Vagina (tissue), 2 donors: ENCODE results near the gene MARK1. TPM values are rescaled to one million over a fixed set of nuclear protein-coding genes. Genes with fewer than 3 reads are reported as not detected.

Source experiments
- DNase-seq, 2 donors: peaks; one replicate each; pipeline ENCODE4 v3.0.0-alpha.2; 2017; ENCODE audit errors: extremely low spot score in 2 of 2
- H3K27ac ChIP-seq: fragments of 200-600 bp; sonication (generic); one replicate; pipeline ENCODE4 v1.5.1; 2019
- H3K27me3 ChIP-seq: fragments of 200-600 bp; sonication (generic); one replicate; pipeline ENCODE4 v1.5.1; 2019
- H3K36me3 ChIP-seq, 2 donors: fragments of 200-600 bp; sonication (generic); one replicate each; pipeline ENCODE4 v1.5.1; 2017 to 2019
- H3K4me1 ChIP-seq: fragments of 200-600 bp; sonication (generic); one replicate; pipeline ENCODE4 v1.5.1; 2019
- H3K4me3 ChIP-seq, 2 donors: fragments of 200-600 bp; sonication (generic); 1 replicate in 1 of 2; 2 replicates in 1 of 2; pipeline ENCODE4 v1.5.1; 2016 to 2019
- H3K9me3 ChIP-seq: fragments of 200-600 bp; sonication (generic); one replicate; pipeline ENCODE4 v1.5.1; 2019
- CTCF ChIP-seq, 3 experiments: fragments of 450-650 bp in 2 of 3; fragments of 200-600 bp in 1 of 3; sonication (generic) in 1 of 3; IDR thresholded peaks; one replicate each; pipeline ENCODE4 v1.5.1; 2017 to 2019; ENCODE audit warnings: antibody characterized with exemption in 3 of 3, mild to moderate bottlenecking in 2 of 3, moderate library complexity in 2 of 3
- POLR2A ChIP-seq, 2 donors: fragments of 450-650 bp; IDR thresholded peaks; one replicate each; pipeline ENCODE4 v1.6.1; 2017; ENCODE audit warnings: antibody characterized with exemption in 2 of 2, mild to moderate bottlenecking in 2 of 2, moderate library complexity in 2 of 2
- POLR2AphosphoS5 ChIP-seq, 2 donors: sonication (generic); formaldehyde crosslinking; IDR thresholded peaks; one replicate each; pipeline ENCODE4 v1.9.0; 2017; ENCODE audit warnings: antibody characterized with exemption in 2 of 2, mild to moderate bottlenecking in 2 of 2, low read depth in 1 of 2; ENCODE audit not compliant: insufficient read depth in 1 of 2
- intact Hi-C: fragments of 100-400 bp; cut with DNase I; formaldehyde crosslinking; loops from one replicate; pipeline ENCODE4 v1.15.1; 2023
- total RNA-seq: library from RNA; depleted of rRNA; stranded (reverse); fragments of >200 nt; gene quantifications from one replicate; pipeline ENCODE4 v1.2.3, GENCODE V29; 2016

MARK1 gene
- total RNA-seq, 1 donor from 2014 or later, result 13.0 TPM

- TF ChIP-seq POLR2AphosphoS5 (IDR thresholded peaks at IDR 0.05; ENCODE audit: insufficient read depth in 1 of 2, low read depth in 1 of 2) (no peak), CTCF (IDR thresholded peaks at IDR 0.05) (no peak), POLR2A (IDR thresholded peaks at IDR 0.05) (no peak)
- intact Hi-C loops, result no loop called here
- Histone ChIP-seq H3K36me3 (no peaks in the 10 kb centered on the region), H3K27me3 (no peaks in the 10 kb centered on the region), H3K4me3 (no peak overlapping the region), H3K9me3 (no peaks in the 10 kb centered on the region), H3K4me1 (no peaks in the 10 kb centered on the region), H3K27ac (no peak overlapping the region)
- DNase-seq, result no peak
These were observed 23.6 kb upstream of the MARK1 start for GRCh38 chr1:220504329-220504728.

DNA sequence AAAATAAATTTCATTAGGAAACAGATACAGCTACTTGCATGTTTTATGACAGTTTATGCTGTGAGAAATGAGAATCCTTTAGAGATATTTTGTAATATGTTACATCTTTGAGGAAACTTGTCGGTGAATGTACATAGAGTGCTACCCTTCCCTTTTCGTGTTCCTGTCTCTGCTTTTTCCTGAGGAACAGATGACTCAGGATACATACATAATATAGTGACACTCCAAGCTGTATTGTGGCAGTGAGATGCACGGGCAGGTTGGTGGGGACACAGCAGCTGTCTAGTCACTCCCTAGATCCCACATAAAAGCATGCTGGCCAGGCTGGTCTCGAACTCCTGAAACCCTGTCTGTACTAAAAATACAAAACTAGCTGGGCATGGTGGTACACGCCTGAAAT, 20.9 kb upstream of the MARK1 start:
- Histone ChIP-seq H3K36me3 (no peaks in the 10 kb centered on the region), H3K9me3 (no peaks in the 10 kb centered on the region), H3K27ac (no peak overlapping the region), H3K4me3 (no peak overlapping the region), H3K27me3 (no peaks in the 10 kb centered on the region), H3K4me1 (no peaks in the 10 kb centered on the region)
- intact Hi-C loops, result no loop called here
- DNase-seq, result no peak
- TF ChIP-seq CTCF (IDR thresholded peaks at IDR 0.05) (no peak), POLR2A (IDR thresholded peaks at IDR 0.05) (no peak), POLR2AphosphoS5 (IDR thresholded peaks at IDR 0.05; ENCODE audit: insufficient read depth in 1 of 2, low read depth in 1 of 2) (no peak)

DNA sequence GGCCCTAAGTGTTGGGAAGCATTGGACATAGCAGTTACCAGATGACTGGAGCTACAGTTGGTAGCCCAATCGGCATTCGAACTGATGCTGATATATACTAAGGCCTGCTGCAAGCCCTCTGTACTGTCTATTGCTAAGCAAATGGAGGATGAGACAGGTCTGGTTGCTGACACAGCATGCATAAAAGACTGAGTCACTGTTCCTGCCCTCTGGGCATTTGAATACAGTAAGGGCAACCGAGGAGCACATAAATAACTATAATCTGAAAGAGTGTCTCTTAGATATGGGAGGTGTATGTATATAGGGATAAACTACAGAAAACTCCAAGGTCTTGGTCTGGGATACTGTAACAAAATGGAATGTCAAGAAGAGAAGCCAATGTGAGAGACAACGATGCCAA, 16.8 kb upstream of the MARK1 start:
- Histone ChIP-seq H3K36me3 (no peaks in the 10 kb centered on the region), H3K4me1 (no peaks in the 10 kb centered on the region), H3K4me3 (no peak overlapping the region), H3K9me3 (no peaks in the 10 kb centered on the region), H3K27me3 (no peaks in the 10 kb centered on the region), H3K27ac (no peak overlapping the region)
- DNase-seq, result no peak
- intact Hi-C loops, result no loop called here
- TF ChIP-seq POLR2AphosphoS5 (IDR thresholded peaks at IDR 0.05; ENCODE audit: insufficient read depth in 1 of 2, low read depth in 1 of 2), result no peak
- TF ChIP-seq POLR2A (IDR thresholded peaks at IDR 0.05), result no peak
- no peak for TF ChIP-seq CTCF (IDR thresholded peaks at IDR 0.05)

- Histone ChIP-seq H3K27ac (no peak overlapping the region), H3K4me1 (no peaks in the 10 kb centered on the region), H3K36me3 (no peaks in the 10 kb centered on the region), H3K27me3 (no peaks in the 10 kb centered on the region), H3K4me3 (no peak overlapping the region), H3K9me3 (no peaks in the 10 kb centered on the region)
- intact Hi-C loops, result no loop called here
- TF ChIP-seq POLR2AphosphoS5 (IDR thresholded peaks at IDR 0.05; ENCODE audit: insufficient read depth in 1 of 2, low read depth in 1 of 2) (no peak), POLR2A (IDR thresholded peaks at IDR 0.05) (no peak), CTCF (IDR thresholded peaks at IDR 0.05) (no peak)
- no peak for DNase-seq
These were observed 16.2 kb upstream of the MARK1 start for GRCh38 chr1:220511785-220512184.

DNA sequence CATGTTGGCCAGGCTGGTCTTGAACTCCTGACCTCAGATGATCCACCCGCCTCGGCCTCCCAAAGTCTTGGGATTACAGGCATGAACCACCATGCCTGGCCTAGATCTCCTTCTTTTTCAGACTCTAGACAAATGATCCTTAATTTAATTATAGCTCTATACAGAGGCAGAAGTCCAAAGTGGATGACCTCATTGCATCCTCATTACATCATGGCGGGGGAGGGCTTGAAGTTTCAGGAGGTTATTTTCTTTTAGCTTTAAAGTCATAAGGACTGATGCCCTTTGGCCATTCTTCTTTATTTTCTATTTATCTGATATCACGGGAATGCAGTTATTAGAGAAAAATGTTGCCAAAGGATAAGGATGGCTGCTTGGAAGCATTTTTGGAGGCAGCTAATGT, 14.1 kb upstream of the MARK1 start:
- peaks cover 4% of the 10 kb centered on the region for H3K4me1 ChIP-seq
- H3K36me3 ChIP-seq, result no peaks in the 10 kb centered on the region
- no peak overlapping the region for H3K27ac ChIP-seq
- TF ChIP-seq POLR2A (IDR thresholded peaks at IDR 0.05) (no peak), CTCF (IDR thresholded peaks at IDR 0.05) (no peak), POLR2AphosphoS5 (IDR thresholded peaks at IDR 0.05; ENCODE audit: insufficient read depth in 1 of 2, low read depth in 1 of 2) (no peak)
- no peak overlapping the region for H3K4me3 ChIP-seq
- no peaks in the 10 kb centered on the region for H3K27me3 ChIP-seq
- intact Hi-C loops, result no loop called here
- no peak for DNase-seq
- H3K9me3 ChIP-seq, result no peaks in the 10 kb centered on the region
